Thyroid gland (tissue), 4 donors: ENCODE data around the gene NFATC2. TPM values are rescaled to one million over a fixed set of nuclear protein-coding genes. Genes with fewer than 3 reads are reported as not detected.

Source experiments
- DNase-seq, 2 donors: peaks; one replicate each; pipeline ENCODE4 v3.0.0-alpha.2; 2019
- H3K27ac ChIP-seq, 3 donors: fragments of 200-600 bp; sonication (generic); 1 replicate in 2 of 3; 2 replicates in 1 of 3; pipeline ENCODE4 v1.5.1; 2016 to 2019; ENCODE audit warnings: mild to moderate bottlenecking in 1 of 3, moderate library complexity in 1 of 3
- H3K27me3 ChIP-seq: fragments of 200-600 bp; sonication (generic); one replicate; pipeline ENCODE4 v1.5.1; 2019
- H3K36me3 ChIP-seq, 2 donors: fragments of 200-600 bp; sonication (generic); one replicate each; pipeline ENCODE4 v1.5.1; 2016 to 2019
- H3K4me1 ChIP-seq, 2 donors: fragments of 200-600 bp; sonication (generic); one replicate each; pipeline ENCODE4 v1.5.1; 2017 to 2019
- H3K4me3 ChIP-seq, 3 donors: fragments of 200-600 bp; sonication (generic); replicated peaks in 1 of 3; 1 replicate in 2 of 3; 2 replicates in 1 of 3; pipeline ENCODE4 v1.5.1; 2016; ENCODE audit warnings: mild to moderate bottlenecking in 1 of 3
- H3K9me3 ChIP-seq: fragments of 200-600 bp; sonication (generic); one replicate; pipeline ENCODE4 v1.5.1; 2017
- CTCF ChIP-seq, 6 experiments: fragments of 200-600 bp in 3 of 6; fragments of 450-650 bp in 3 of 6; sonication (generic) in 3 of 6; IDR thresholded peaks; one replicate each; pipeline ENCODE4 v1.5.1; 2016 to 2019; ENCODE audit warnings: antibody characterized with exemption in 6 of 6, mild to moderate bottlenecking in 2 of 6, inconsistent platforms in 1 of 6, moderate library complexity in 1 of 6
- POLR2A ChIP-seq, 2 donors: fragments of 450-650 bp; IDR thresholded peaks; one replicate each; pipeline ENCODE4 v1.6.1; 2017; ENCODE audit warnings: antibody characterized with exemption in 2 of 2, mild to moderate bottlenecking in 2 of 2, moderate library complexity in 1 of 2
- WGBS, 2 donors: methylation state at CpG; one replicate each; pipeline ENCODE4 v1.1.5; 2017; 5-methylcytosine and 5-hydroxymethylcytosine counted together
- intact Hi-C: fragments of 100-400 bp; cut with DNase I; formaldehyde crosslinking; loops from one replicate; pipeline ENCODE4 v1.15.1; 2023
- total RNA-seq, 4 donors: library from RNA; depleted of rRNA; stranded (reverse); fragments of >200 nt; gene quantifications; one replicate each; pipeline ENCODE4 v1.2.3, GENCODE V29; 2016

NFATC2 gene
- total RNA-seq, 4 donors from 2014 or later, result 7.5 to 12.6 (median 8.5) TPM

DNA sequence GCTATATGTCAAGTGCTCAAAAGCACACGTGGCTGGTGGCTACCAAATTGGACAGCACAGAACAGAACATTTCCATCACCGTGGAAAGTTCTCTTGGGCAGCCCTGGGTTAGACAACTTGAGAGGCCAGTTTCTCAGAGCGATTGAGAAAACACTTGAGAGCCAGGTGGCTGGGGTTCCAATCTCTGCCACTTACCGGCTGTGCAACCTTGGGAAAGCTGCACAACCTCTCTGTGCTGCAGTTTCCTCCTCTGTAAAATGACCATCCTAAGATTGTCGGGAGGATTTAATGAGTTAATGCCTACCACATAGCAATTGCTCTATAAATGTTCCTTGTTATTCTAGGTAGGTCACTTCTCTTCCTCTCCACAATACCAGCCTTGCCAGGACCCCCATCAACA is 25.1 kb upstream of the NFATC2 start:
- intact Hi-C loops, result no loop called here
- peaks cover 0 to 13% of the 10 kb centered on the region in 2 donors for H3K4me1 ChIP-seq

DNA sequence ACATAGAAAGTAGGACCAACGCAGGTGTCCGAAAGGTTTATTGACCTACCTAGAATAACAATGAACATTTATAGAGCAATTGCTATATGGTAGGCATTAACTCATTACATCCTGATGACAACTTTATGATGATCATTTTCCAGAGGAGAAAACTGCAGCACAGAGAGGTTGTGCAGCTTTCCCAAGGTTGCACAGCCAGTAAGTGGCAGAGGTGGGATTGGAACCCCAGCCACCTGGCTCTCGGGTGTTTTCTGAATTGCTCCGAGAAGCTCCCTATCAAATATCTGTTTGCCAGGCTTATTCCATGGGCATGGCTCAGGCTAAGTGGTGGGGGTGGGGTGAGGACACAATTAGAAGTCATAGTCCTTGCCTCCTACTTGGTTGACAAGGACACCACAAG is 24.1 kb upstream of the NFATC2 start:
- H3K27ac ChIP-seq, result no peak overlapping the region
- no peaks in the 10 kb centered on the region for H3K27me3 ChIP-seq
- no peaks in the 10 kb centered on the region for H3K9me3 ChIP-seq
- peaks cover 4 to 19% of the 10 kb centered on the region in 2 donors for H3K4me1 ChIP-seq
- no peaks in the 10 kb centered on the region for H3K36me3 ChIP-seq
- WGBS, 2 donors, result 91 to 97% methylated on average over 4 of the region's 4 CpGs
- no peak overlapping the region for H3K4me3 ChIP-seq
- no peak for TF ChIP-seq CTCF (IDR thresholded peaks at IDR 0.05)
- TF ChIP-seq POLR2A (IDR thresholded peaks at IDR 0.05), result no peak
- intact Hi-C loops, result no loop called here
- DNase-seq, result no peak

More for the DNA sequence above, 25.1 kb upstream of the NFATC2 start:
- no peaks in the 10 kb centered on the region for H3K9me3 ChIP-seq
- H3K27ac ChIP-seq, result no peak overlapping the region
- 68 to 88% methylated on average over 5 of the region's 5 CpGs for WGBS, 2 donors
- TF ChIP-seq CTCF (IDR thresholded peaks at IDR 0.05) (no peak), POLR2A (IDR thresholded peaks at IDR 0.05) (no peak)
- no peak for DNase-seq
- no peaks in the 10 kb centered on the region for H3K36me3 ChIP-seq
- H3K27me3 ChIP-seq, result no peaks in the 10 kb centered on the region
- no peak overlapping the region for H3K4me3 ChIP-seq

- Histone ChIP-seq H3K36me3 (no peaks in the 10 kb centered on the region), H3K27me3 (no peaks in the 10 kb centered on the region), H3K4me3 (no peak overlapping the region), H3K9me3 (no peaks in the 10 kb centered on the region), H3K27ac (no peak overlapping the region), H3K4me1 (peaks cover 12 to 29% of the 10 kb centered on the region in 2 donors)
- TF ChIP-seq POLR2A (IDR thresholded peaks at IDR 0.05), result no peak
- TF ChIP-seq CTCF (IDR thresholded peaks at IDR 0.05), result no peak
- intact Hi-C loops, result no loop called here
- no peak for DNase-seq
- WGBS, 2 donors, result 66% methylated on average over 14 of the region's 14 CpGs
Measured at GRCh38 chr20:51565298-51566144, 23.0 kb upstream of the NFATC2 start.

GRCh38 chr20:51563486-51564332 is 21.2 kb upstream of the NFATC2 start:
- Histone ChIP-seq H3K4me3 (peak overlapping the region in 1 of 3 donors; percentile 34), H3K9me3 (no peaks in the 10 kb centered on the region), H3K4me1 (peaks cover 12 to 30% of the 10 kb centered on the region in 2 donors), H3K27me3 (no peaks in the 10 kb centered on the region), H3K36me3 (no peaks in the 10 kb centered on the region), H3K27ac (peak overlapping the region in 2 of 3 donors; percentile 77 to 82)
- 34 to 47% methylated on average over 8 to 12 of the region's 15 CpGs for WGBS, 2 donors
- intact Hi-C loops, result no loop called here
- TF ChIP-seq CTCF (IDR thresholded peaks at IDR 0.05), result peak in 1 of 6 experiments; percentile 5
- no peak for TF ChIP-seq POLR2A (IDR thresholded peaks at IDR 0.05)
- peak; percentile 49 to 50 for DNase-seq
